Fibroblast of upper back skin (primary cell): ENCODE data around the gene CTDNEP1.
A peak's percentile ranks its signal among the peaks of the same experiment; 100 is the strongest.

ENCODE experiments used
- DNase-seq: peaks from one replicate; pipeline ENCODE4 v3.0.0-alpha.2; 2013

Gene CTDNEP1

GRCh38 chr17:7214300-7215135 is 37.0 kb downstream of the CTDNEP1 start:
- peak; percentile 97 for DNase-seq

- DNase-seq = peak; percentile 77
Observed at GRCh38 chr17:7213895-7214299, 37.6 kb downstream of the CTDNEP1 start.

- DNase-seq = no peak
Observed at GRCh38 chr17:7211491-7212273, 39.9 kb downstream of the CTDNEP1 start.

- no peak for DNase-seq
Observed at GRCh38 chr17:7208754-7209460, 42.6 kb downstream of the CTDNEP1 start.

- no peak for DNase-seq
Observed at GRCh38 chr17:7208027-7208571, 43.4 kb downstream of the CTDNEP1 start.

GRCh38 chr17:7207120-7208001 is 44.2 kb downstream of the CTDNEP1 start:
- no peak for DNase-seq

- DNase-seq = no peak
Observed at GRCh38 chr17:7205561-7205960, 46.0 kb downstream of the CTDNEP1 start.

GRCh38 chr17:7204828-7205461 is 46.6 kb downstream of the CTDNEP1 start:
- DNase-seq = peak; percentile 84

- peak; percentile 38 for DNase-seq
Observed at GRCh38 chr17:7204336-7204735, 47.2 kb downstream of the CTDNEP1 start.

GRCh38 chr17:7203391-7203790 is 48.1 kb downstream of the CTDNEP1 start:
- no peak for DNase-seq

GRCh38 chr17:7196651-7197401 is 54.7 kb downstream of the CTDNEP1 start:
- DNase-seq = no peak

GRCh38 chr17:7195971-7196370 is 55.6 kb downstream of the CTDNEP1 start:
- no peak for DNase-seq
